Keratinocyte (primary cell): ENCODE results near the gene ACSL6. TPM values are rescaled to one million over a fixed set of nuclear protein-coding genes. Genes with fewer than 3 reads are reported as not detected.

Source experiments
- DNase-seq: peaks from one replicate; pipeline ENCODE4 v3.0.0-alpha.2; 2011; ENCODE audit warnings: low read depth, missing footprints, low spot score
- FAIRE-seq: peaks from 2 replicates; lab custom pipeline; 2011; peaks lifted over from hg19 to GRCh38; lab: Jason Lieb, UNC
- H2AFZ ChIP-seq: 2 replicates; pipeline ENCODE4 v1.6.0; 2012; ENCODE audit warnings: low read length, control low read depth, inconsistent platforms; ENCODE audit not compliant: control insufficient read depth
- H3K27ac ChIP-seq: 2 replicates; pipeline ENCODE4 v1.5.1; 2011; ENCODE audit warnings: low read length; ENCODE audit not compliant: control insufficient read depth, insufficient read depth
- H3K27me3 ChIP-seq: 3 replicates; pipeline ENCODE4 v1.6.0; 2011; ENCODE audit warnings: low read length; ENCODE audit not compliant: control insufficient read depth, insufficient read depth; ENCODE audit errors: extremely low read depth
- H3K36me3 ChIP-seq, 2 experiments: 2 replicates in 1 of 2; 3 replicates in 1 of 2; pipeline ENCODE4 v1.5.1; 2011; ENCODE audit warnings: low read length in 2 of 2, mild to moderate bottlenecking in 1 of 2; ENCODE audit not compliant: control insufficient read depth in 2 of 2, insufficient read depth in 2 of 2; ENCODE audit errors: extremely low read depth in 1 of 2
- H3K4me1 ChIP-seq: 3 replicates; pipeline ENCODE4 v1.5.1; 2011; ENCODE audit warnings: low read length; ENCODE audit not compliant: control insufficient read depth, insufficient read depth; ENCODE audit errors: extremely low read depth
- H3K4me2 ChIP-seq: 3 replicates; pipeline ENCODE4 v1.6.0; 2011; ENCODE audit warnings: low read depth, low read length; ENCODE audit not compliant: control insufficient read depth, insufficient read depth; ENCODE audit errors: extremely low read depth
- H3K4me3 ChIP-seq, 3 experiments: fragments of 200-600 bp in 1 of 3; sonication (generic) in 1 of 3; 2 replicates in 2 of 3; 3 replicates in 1 of 3; pipeline ENCODE4 v1.5.1; 2011 to 2016; ENCODE audit warnings: low read length in 3 of 3, mild to moderate bottlenecking in 3 of 3, control low read depth in 2 of 3, inconsistent platforms in 1 of 3, low read depth in 1 of 3, mixed read lengths in 1 of 3, mixed run types in 1 of 3, moderate library complexity in 1 of 3; ENCODE audit not compliant: control insufficient read depth in 2 of 3, insufficient read depth in 2 of 3; ENCODE audit errors: extremely low read depth in 1 of 3
- H3K79me2 ChIP-seq: 2 replicates; pipeline ENCODE4 v1.6.0; 2012; ENCODE audit warnings: low read length; ENCODE audit not compliant: control insufficient read depth, insufficient read depth
- H3K9ac ChIP-seq: 3 replicates; pipeline ENCODE4 v1.6.0; 2011; ENCODE audit warnings: low read length; ENCODE audit not compliant: control insufficient read depth, insufficient read depth; ENCODE audit errors: extremely low read depth
- H3K9me1 ChIP-seq: 3 replicates; pipeline ENCODE4 v1.6.0; 2011; ENCODE audit warnings: low read length; ENCODE audit not compliant: control insufficient read depth, insufficient read depth; ENCODE audit errors: extremely low read depth
- H3K9me3 ChIP-seq: 2 replicates; pipeline ENCODE4 v1.5.1; 2012; ENCODE audit warnings: low read depth, low read length; ENCODE audit not compliant: control insufficient read depth
- H4K20me1 ChIP-seq: 3 replicates; pipeline ENCODE4 v1.6.0; 2011; ENCODE audit warnings: low read length; ENCODE audit not compliant: control insufficient read depth, insufficient read depth; ENCODE audit errors: extremely low read depth
- CTCF ChIP-seq, 3 experiments: IDR thresholded peaks in 1 of 3; conservative IDR thresholded peaks in 1 of 3; optimal IDR thresholded peaks in 1 of 3; 2 replicates in 2 of 3; 3 replicates in 1 of 3; pipeline versions ENCODE3 to v1.5.1; 2011; ENCODE audit warnings: low read length in 3 of 3, mild to moderate bottlenecking in 3 of 3, moderate library complexity in 2 of 3, control low read depth in 1 of 3, inconsistent platforms in 1 of 3; ENCODE audit not compliant: insufficient read depth in 2 of 3; ENCODE audit errors: extremely low read depth in 1 of 3
- EZH2 ChIP-seq: IDR thresholded peaks from one replicate; pipeline ENCODE4 v1.6.1; 2012; ENCODE audit warnings: inconsistent platforms, mild to moderate bottlenecking, low read length, moderate library complexity
- dilution Hi-C: fragments of 300-500 bp; cut with MboI; formaldehyde crosslinking; loops from one replicate; pipeline ENCODE4 v1.7.0; 2020; ENCODE audit warnings: low sequenced_read_pairs; ENCODE audit not compliant: extremely low pct_ligation_motif_present
- polyA plus RNA-seq, 5 experiments: library from polyadenylated mRNA; depleted of rRNA in 3 of 5; stranded (reverse) in 3 of 5; stranded (forward) in 1 of 5; unstranded in 1 of 5; fragments of >200 nt; gene quantifications; 1 replicate in 1 of 5; 2 replicates in 3 of 5; 3 replicates in 1 of 5; pipeline versions ENCODE4 v1.2.1 to v1.2.3, GENCODE V29; 2011 to 2012; ENCODE audit warnings: missing spikeins in 2 of 5, low read depth in 1 of 5, low replicate concordance in 1 of 5

Gene ACSL6
- polyA plus RNA-seq, 1 donor (not counting 4 experiments of a cell fraction or from before 2014, with no cell fraction given): 0.18 TPM

- TF ChIP-seq EZH2 (no peak), CTCF (optimal IDR thresholded peaks at IDR 0.05 in 1 of 3, IDR thresholded peaks at IDR 0.05 in 1 of 3, conservative IDR thresholded peaks at IDR 0.05 in 1 of 3; ENCODE audit: extremely low read depth in 1 of 3, insufficient read depth in 2 of 3, low read length in 3 of 3) (no peak)
Observed at GRCh38 chr5:132019337-132019736, 7.9 kb upstream of the ACSL6 start.

GRCh38 chr5:132017738-132018625 is 6.5 kb upstream of the ACSL6 start:
- Histone ChIP-seq H3K9me1 (no peaks in the 10 kb centered on the region), H3K9ac (no peak overlapping the region), H3K4me2 (no peak overlapping the region), H3K9me3 (no peaks in the 10 kb centered on the region), H4K20me1 (no peaks in the 10 kb centered on the region), H2AFZ (no peak overlapping the region), H3K27ac (no peak overlapping the region), H3K36me3 (no peaks in the 10 kb centered on the region), H3K27me3 (peaks cover 11% of the 10 kb centered on the region), H3K4me3 (no peak overlapping the region), H3K79me2 (no peaks in the 10 kb centered on the region), H3K4me1 (peaks cover 8% of the 10 kb centered on the region)
- DNase-seq (no peak), FAIRE-seq (no peak)
- dilution Hi-C loops: no loop called here
- no peak for TF ChIP-seq CTCF (optimal IDR thresholded peaks at IDR 0.05 in 1 of 3, IDR thresholded peaks at IDR 0.05 in 1 of 3, conservative IDR thresholded peaks at IDR 0.05 in 1 of 3; ENCODE audit: extremely low read depth in 1 of 3, insufficient read depth in 2 of 3, low read length in 3 of 3)
- no peak for TF ChIP-seq EZH2

More at GRCh38 chr5:132019337-132019736, 7.9 kb upstream of the ACSL6 start:
- peaks cover 11% of the 10 kb centered on the region for H3K27me3 ChIP-seq
- no peaks in the 10 kb centered on the region for H3K79me2 ChIP-seq
- no peaks in the 10 kb centered on the region for H3K4me1 ChIP-seq
- H3K9me3 ChIP-seq: no peaks in the 10 kb centered on the region
- H3K4me3 ChIP-seq: no peak overlapping the region
- H3K9ac ChIP-seq: no peak overlapping the region
- no peaks in the 10 kb centered on the region for H3K36me3 ChIP-seq
- H2AFZ ChIP-seq: no peak overlapping the region
- H4K20me1 ChIP-seq: no peaks in the 10 kb centered on the region
- no peak overlapping the region for H3K27ac ChIP-seq
- no peak for FAIRE-seq
- dilution Hi-C loops: no loop called here
- H3K4me2 ChIP-seq: no peak overlapping the region
- DNase-seq: no peak
- no peaks in the 10 kb centered on the region for H3K9me1 ChIP-seq
